PC-3 (cell line): ENCODE results near the gene TEKT3.

Source experiments
- CTCF ChIP-seq: fragments of 300-600 bp; sonication (generic); conservative IDR thresholded peaks from 2 replicates; pipeline ENCODE4 v1.5.1; 2017; ENCODE audit warnings: antibody characterized with exemption, low read depth, mild to moderate bottlenecking, low read length
- EZH2 ChIP-seq: fragments of 300-600 bp; sonication (generic); IDR thresholded peaks from one replicate; pipeline ENCODE4 v1.6.1; 2017; ENCODE audit warnings: antibody characterized with exemption, mild to moderate bottlenecking, low read length; ENCODE audit not compliant: unreplicated experiment
- EZH2phosphoT487 ChIP-seq: fragments of 300-600 bp; sonication (generic); IDR thresholded peaks from 2 replicates; pipeline ENCODE4 v1.6.1; 2018; ENCODE audit warnings: mild to moderate bottlenecking, antibody characterized with exemption, low read length, borderline replicate concordance

- TF ChIP-seq CTCF (no peak), EZH2phosphoT487 (no peak), EZH2 (no peak)
Measured at GRCh38 chr17:15381707-15382106, 40.3 kb upstream of the TEKT3 start.
